ENCODE measurements around the gene ZC3H14. TPM values are rescaled to one million over a fixed set of nuclear protein-coding genes. Genes with fewer than 3 reads are reported as not detected.

The ZC3H14 gene
- total RNA-seq, 1 donor from 2014 or later = 55.8 TPM

- Histone ChIP-seq H3K9ac (ENCODE audit: low read length) (no peak overlapping the region), H2AFZ (ENCODE audit: low read depth, low read length) (no peak overlapping the region), H3K4me1 (ENCODE audit: insufficient read depth, low read length) (peaks cover 9% of the 10 kb centered on the region), H3K27ac (ENCODE audit: low read depth, low read length) (no peak overlapping the region), H3K27me3 (ENCODE audit: insufficient read depth, low read length) (no peaks in the 10 kb centered on the region), H3K9me3 (ENCODE audit: insufficient read depth, low read depth, low read length) (no peaks in the 10 kb centered on the region), H4K20me1 (ENCODE audit: insufficient read depth, low read length) (no peaks in the 10 kb centered on the region), H3K36me3 (ENCODE audit: insufficient read depth, low read length) (no peaks in the 10 kb centered on the region), H3K4me2 (ENCODE audit: low read length) (no peak overlapping the region), H3K4me3 (ENCODE audit: insufficient read depth, low read depth, low read length) (no peak overlapping the region), H3K79me2 (ENCODE audit: insufficient read depth, low read length) (no peaks in the 10 kb centered on the region)
- Mint-ChIP-seq H3K9me3 (ENCODE audit: unreplicated experiment) (no peaks in the 10 kb centered on the region), H3K4me3 (ENCODE audit: unreplicated experiment) (no peak overlapping the region), H3K27ac (ENCODE audit: unreplicated experiment) (no peak overlapping the region), H3K4me1 (ENCODE audit: low read depth, unreplicated experiment) (peaks cover 14% of the 10 kb centered on the region), H3K36me3 (ENCODE audit: low read depth, unreplicated experiment) (no peaks in the 10 kb centered on the region), H3K27me3 (ENCODE audit: low read depth, unreplicated experiment) (no peaks in the 10 kb centered on the region)
- DNase-seq (ENCODE audit: low read depth) = no peak
- TF ChIP-seq CTCF (IDR thresholded peaks at IDR 0.05; ENCODE audit: insufficient read depth, low read depth, low read length) = no peak
- no peak for TF ChIP-seq EZH2 (IDR thresholded peaks at IDR 0.05; ENCODE audit: insufficient read depth, low read length)
- FAIRE-seq = no peak
Measured at GRCh38 chr14:88632512-88632911, 69.7 kb downstream of the ZC3H14 start.

DNA sequence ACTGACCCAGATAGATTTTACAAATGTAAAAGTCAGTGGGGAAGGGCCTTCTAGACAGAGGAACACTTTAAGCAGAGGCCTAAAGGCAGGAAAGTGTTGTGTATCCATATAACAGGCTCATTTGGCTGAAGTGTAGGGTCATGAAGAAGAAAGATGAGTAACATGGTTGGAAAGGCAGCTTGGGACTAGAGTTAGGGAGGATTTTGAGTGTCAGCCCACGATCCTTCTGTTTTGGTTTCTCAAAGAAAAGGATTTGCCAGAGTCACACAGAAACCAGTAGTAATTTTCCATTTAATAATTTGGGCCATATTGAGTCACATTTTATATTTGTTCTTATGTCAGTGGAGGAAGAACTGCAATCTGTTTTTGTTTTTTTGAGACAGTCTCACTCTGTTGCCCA is 76.4 kb downstream of the ZC3H14 start:
- H3K36me3 ChIP-seq (ENCODE audit: insufficient read depth, low read length) = no peaks in the 10 kb centered on the region
- DNase-seq (ENCODE audit: low read depth) (no peak), FAIRE-seq (no peak)
- no peaks in the 10 kb centered on the region for H4K20me1 ChIP-seq (ENCODE audit: insufficient read depth, low read length)
- H3K4me1 Mint-ChIP-seq (ENCODE audit: low read depth, unreplicated experiment) = no peaks in the 10 kb centered on the region
- H2AFZ ChIP-seq (ENCODE audit: low read depth, low read length) = no peak overlapping the region
- H3K9me3 ChIP-seq (ENCODE audit: insufficient read depth, low read depth, low read length) = no peaks in the 10 kb centered on the region
- TF ChIP-seq EZH2 (IDR thresholded peaks at IDR 0.05; ENCODE audit: insufficient read depth, low read length) (no peak), CTCF (IDR thresholded peaks at IDR 0.05; ENCODE audit: insufficient read depth, low read depth, low read length) (no peak)
- no peak overlapping the region for H3K27ac ChIP-seq (ENCODE audit: low read depth, low read length)
- H3K27me3 Mint-ChIP-seq (ENCODE audit: low read depth, unreplicated experiment) = no peaks in the 10 kb centered on the region
- peaks cover 4% of the 10 kb centered on the region for H3K9me3 Mint-ChIP-seq (ENCODE audit: unreplicated experiment)
- H3K79me2 ChIP-seq (ENCODE audit: insufficient read depth, low read length) = no peaks in the 10 kb centered on the region
- H3K4me2 ChIP-seq (ENCODE audit: low read length) = no peak overlapping the region
- no peak overlapping the region for H3K9ac ChIP-seq (ENCODE audit: low read length)
- no peak overlapping the region for H3K27ac Mint-ChIP-seq (ENCODE audit: unreplicated experiment)
- no peak overlapping the region for H3K4me3 ChIP-seq (ENCODE audit: insufficient read depth, low read depth, low read length)
- no peaks in the 10 kb centered on the region for H3K4me1 ChIP-seq (ENCODE audit: insufficient read depth, low read length)
- H3K36me3 Mint-ChIP-seq (ENCODE audit: low read depth, unreplicated experiment) = no peaks in the 10 kb centered on the region
- H3K27me3 ChIP-seq (ENCODE audit: insufficient read depth, low read length) = no peaks in the 10 kb centered on the region
- no peak overlapping the region for H3K4me3 Mint-ChIP-seq (ENCODE audit: unreplicated experiment)

- Histone ChIP-seq H3K9ac (ENCODE audit: low read length) (no peak overlapping the region), H3K27ac (ENCODE audit: low read depth, low read length) (no peak overlapping the region), H3K36me3 (ENCODE audit: insufficient read depth, low read length) (no peaks in the 10 kb centered on the region), H3K9me3 (ENCODE audit: insufficient read depth, low read depth, low read length) (no peaks in the 10 kb centered on the region), H3K27me3 (ENCODE audit: insufficient read depth, low read length) (no peaks in the 10 kb centered on the region), H4K20me1 (ENCODE audit: insufficient read depth, low read length) (no peaks in the 10 kb centered on the region), H3K4me1 (ENCODE audit: insufficient read depth, low read length) (no peaks in the 10 kb centered on the region), H3K4me3 (ENCODE audit: insufficient read depth, low read depth, low read length) (no peak overlapping the region), H3K4me2 (ENCODE audit: low read length) (no peak overlapping the region), H2AFZ (ENCODE audit: low read depth, low read length) (no peak overlapping the region), H3K79me2 (ENCODE audit: insufficient read depth, low read length) (no peaks in the 10 kb centered on the region)
- H3K27ac Mint-ChIP-seq (ENCODE audit: unreplicated experiment) = no peak overlapping the region
- H3K4me1 Mint-ChIP-seq (ENCODE audit: low read depth, unreplicated experiment) = no peaks in the 10 kb centered on the region
- peaks cover 4% of the 10 kb centered on the region for H3K9me3 Mint-ChIP-seq (ENCODE audit: unreplicated experiment)
- peaks cover 4% of the 10 kb centered on the region for H3K27me3 Mint-ChIP-seq (ENCODE audit: low read depth, unreplicated experiment)
- FAIRE-seq (no peak), DNase-seq (ENCODE audit: low read depth) (no peak)
- TF ChIP-seq CTCF (IDR thresholded peaks at IDR 0.05; ENCODE audit: insufficient read depth, low read depth, low read length) (no peak), EZH2 (IDR thresholded peaks at IDR 0.05; ENCODE audit: insufficient read depth, low read length) (no peak)
- H3K4me3 Mint-ChIP-seq (ENCODE audit: unreplicated experiment) = no peak overlapping the region
- H3K36me3 Mint-ChIP-seq (ENCODE audit: low read depth, unreplicated experiment) = no peaks in the 10 kb centered on the region
Measured at GRCh38 chr14:88660056-88660455, 97.2 kb downstream of the ZC3H14 start.
